ENCODE data around the gene OR8A1. TPM values are rescaled to one million over a fixed set of nuclear protein-coding genes. Genes with fewer than 3 reads are reported as not detected.

Gene OR8A1
- total RNA-seq, 1 donor from 2014 or later: not detected

Other genes starting within 250 kb of the OR8A1 start
- not detected in 2 replicates for gene OR8D2, start 249.8 kb upstream of the OR8A1 start, total RNA-seq
- not detected in 2 replicates for gene OR8B2, start 185.5 kb upstream of the OR8A1 start, total RNA-seq
- not detected in 2 replicates for gene OR8B3, start 171.0 kb upstream of the OR8A1 start, total RNA-seq
- not detected in 2 replicates for gene OR8B4, start 145.1 kb upstream of the OR8A1 start, total RNA-seq
- not detected in 2 replicates for gene OR8B8, start 124.3 kb upstream of the OR8A1 start, total RNA-seq
- gene OR8B12, start 26.3 kb upstream of the OR8A1 start, total RNA-seq: not detected in 2 replicates
- not detected in 2 replicates for gene PANX3, start 41.4 kb downstream of the OR8A1 start, total RNA-seq
- gene TBRG1, start 52.9 kb downstream of the OR8A1 start, total RNA-seq: 12.6 and 25.3 TPM in 2 replicates
- gene SIAE, start 103.7 kb downstream of the OR8A1 start, total RNA-seq: 3.5 and 8.2 TPM in 2 replicates
- 21.2 and 28.1 TPM in 2 replicates for gene SPA17, start 103.9 kb downstream of the OR8A1 start, total RNA-seq
- 2.7 and 5.8 TPM in 2 replicates for gene NRGN, start 169.9 kb downstream of the OR8A1 start, total RNA-seq
- 0.29 and 0.40 TPM in 2 replicates for gene VSIG2, start 182.3 kb downstream of the OR8A1 start, total RNA-seq
- 1.8 and 9.9 TPM in 2 replicates for gene ESAM, start 192.3 kb downstream of the OR8A1 start, total RNA-seq
- 7.2 and 8.5 TPM in 2 replicates for gene MSANTD2, start 230.4 kb downstream of the OR8A1 start, total RNA-seq

Data from epithelial cell of proximal tubule (primary cell).